Astrocyte of the spinal cord (primary cell): ENCODE measurements around the gene APMAP.
"Not testable (repeated sequence)": the region's sequence is repeated elsewhere in the genome, so short reads cannot be mapped to it uniquely, and the experiment has no call there.

Source experiments
- DNase-seq: peaks from one replicate; pipeline ENCODE4 v3.0.0; 2011; ENCODE audit warnings: low read depth, low spot score
- H3K4me3 ChIP-seq: 2 replicates; pipeline ENCODE4 v1.5.1; 2011; ENCODE audit warnings: low read depth, mild to moderate bottlenecking, low read length, moderate library complexity
- CTCF ChIP-seq: IDR thresholded peaks from 2 replicates; pipeline ENCODE4 v1.5.1; 2012; ENCODE audit warnings: low read depth, mild to moderate bottlenecking, low read length, inconsistent platforms
- in situ Hi-C: cut with HindIII; loops from 2 replicates; pipeline ENCODE4 v1.10.0; 2017; ENCODE audit warnings: low sequenced_read_pairs

The APMAP gene

GRCh38 chr20:24948939-24949679 lies 43.4 kb downstream of the APMAP start, which contains the start of gene CST7:
CST7 (plus strand) TSS chr20:24949269; CDS start chr20:24949506, 237 bp downstream.
- in situ Hi-C loops = no loop called here
- no peak for DNase-seq
- no peak for TF ChIP-seq CTCF
- H3K4me3 ChIP-seq = no peak within 1 kb of the TSS

GRCh38 chr20:24948396-24948938 lies 44.1 kb downstream of the APMAP start:
- H3K4me3 ChIP-seq, DNase-seq, in situ Hi-C loops: not testable (repeated sequence)

- in situ Hi-C loops, H3K4me3 ChIP-seq, DNase-seq: not testable (repeated sequence)
These were observed 46.2 kb downstream of the APMAP start for GRCh38 chr20:24946376-24946775.

- no peak for TF ChIP-seq CTCF
- in situ Hi-C loops = no loop called here
- H3K4me3 ChIP-seq = no peak overlapping the region
- DNase-seq = no peak
These were observed 48.8 kb downstream of the APMAP start for GRCh38 chr20:24943731-24944130.

- in situ Hi-C loops = no loop called here
- TF ChIP-seq CTCF = no peak
These were observed 49.4 kb downstream of the APMAP start for GRCh38 chr20:24943196-24943595.

GRCh38 chr20:24942679-24943078 lies 49.9 kb downstream of the APMAP start:
- no peak for TF ChIP-seq CTCF
- DNase-seq = no peak
- in situ Hi-C loops = no loop called here
- H3K4me3 ChIP-seq = no peak overlapping the region

More at GRCh38 chr20:24943196-24943595, 49.4 kb downstream of the APMAP start:
- no peak for DNase-seq
- no peak overlapping the region for H3K4me3 ChIP-seq

- in situ Hi-C loops = no loop called here
- DNase-seq = no peak
- no peak for TF ChIP-seq CTCF
- no peak overlapping the region for H3K4me3 ChIP-seq
These were observed 53.5 kb downstream of the APMAP start for GRCh38 chr20:24939036-24939435.
